GM12864 (cell line): ENCODE data around the gene NBL1.
A peak's percentile ranks its signal among the peaks of the same experiment; 100 is the strongest.

Source experiments
- DNase-seq: peaks from one replicate; pipeline ENCODE4 v3.0.0-alpha.2; 2011; ENCODE audit warnings: low read depth
- H3K4me3 ChIP-seq: 2 replicates; pipeline ENCODE4 v1.5.1; 2011; ENCODE audit warnings: mild to moderate bottlenecking, low read depth, low read length, control low read depth
- TF ChIP-seq, protein P1 (sequence below): IDR thresholded peaks from 2 replicates; pipeline ENCODE4 v1.5.1; 2011; ENCODE audit warnings: low read depth, mild to moderate bottlenecking, moderate library complexity, low read length, control low read depth, inconsistent platforms; ENCODE audit errors: missing control alignments

The NBL1 gene

GRCh38 chr1:19643602-19644394 lies at the start of gene NBL1:
NBL1 (plus strand) TSS chr1:19644311; CDS start chr1:19655031, 10,720 bp downstream.
- peak within 1 kb of the TSS; percentile 55 for H3K4me3 ChIP-seq
- no peak for DNase-seq
- TF ChIP-seq, protein P1, sequence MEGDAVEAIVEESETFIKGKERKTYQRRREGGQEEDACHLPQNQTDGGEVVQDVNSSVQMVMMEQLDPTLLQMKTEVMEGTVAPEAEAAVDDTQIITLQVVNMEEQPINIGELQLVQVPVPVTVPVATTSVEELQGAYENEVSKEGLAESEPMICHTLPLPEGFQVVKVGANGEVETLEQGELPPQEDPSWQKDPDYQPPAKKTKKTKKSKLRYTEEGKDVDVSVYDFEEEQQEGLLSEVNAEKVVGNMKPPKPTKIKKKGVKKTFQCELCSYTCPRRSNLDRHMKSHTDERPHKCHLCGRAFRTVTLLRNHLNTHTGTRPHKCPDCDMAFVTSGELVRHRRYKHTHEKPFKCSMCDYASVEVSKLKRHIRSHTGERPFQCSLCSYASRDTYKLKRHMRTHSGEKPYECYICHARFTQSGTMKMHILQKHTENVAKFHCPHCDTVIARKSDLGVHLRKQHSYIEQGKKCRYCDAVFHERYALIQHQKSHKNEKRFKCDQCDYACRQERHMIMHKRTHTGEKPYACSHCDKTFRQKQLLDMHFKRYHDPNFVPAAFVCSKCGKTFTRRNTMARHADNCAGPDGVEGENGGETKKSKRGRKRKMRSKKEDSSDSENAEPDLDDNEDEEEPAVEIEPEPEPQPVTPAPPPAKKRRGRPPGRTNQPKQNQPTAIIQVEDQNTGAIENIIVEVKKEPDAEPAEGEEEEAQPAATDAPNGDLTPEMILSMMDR = no peak

DNA sequence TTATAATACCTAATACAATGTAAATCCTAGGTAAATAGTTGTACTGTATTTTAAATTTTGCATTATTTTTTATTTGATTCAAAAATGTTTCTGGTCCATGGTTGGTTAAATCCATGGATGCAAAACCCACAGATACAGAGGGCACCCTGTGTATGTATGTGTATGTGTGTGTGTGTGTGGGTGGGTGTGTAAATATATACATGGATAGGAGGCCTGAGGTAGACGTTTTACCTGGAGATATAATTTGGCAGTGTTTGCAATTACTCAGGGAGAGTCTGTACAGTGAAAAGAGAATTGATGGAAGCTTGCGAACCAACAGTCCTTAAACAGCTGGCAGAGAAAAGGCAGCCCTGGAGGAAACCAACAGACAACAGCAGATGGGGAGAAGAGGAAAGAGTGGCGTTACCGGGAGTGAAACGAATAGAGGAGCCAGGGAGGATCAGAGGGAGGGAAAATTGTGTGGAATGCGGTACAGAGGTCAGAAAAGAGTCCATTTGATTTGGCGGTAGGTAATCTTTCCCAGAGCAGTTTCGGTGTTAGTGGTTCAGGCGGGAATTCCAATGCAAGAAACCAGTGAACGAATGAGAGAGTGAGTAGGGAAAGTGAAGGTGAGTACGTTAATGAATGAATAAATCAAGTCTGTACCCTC lies 47.9 kb upstream of the NBL1 start:
- no peak for DNase-seq
- TF ChIP-seq, protein P1 = no peak
- peak overlapping the region; percentile 88 for H3K4me3 ChIP-seq

GRCh38 chr1:19596714-19597495 lies 47.2 kb upstream of the NBL1 start:
- H3K4me3 ChIP-seq = peak overlapping the region; percentile 88
- DNase-seq = peak; percentile 98
- TF ChIP-seq, protein P1 = no peak

GRCh38 chr1:19597496-19598309 lies 46.4 kb upstream of the NBL1 start:
- H3K4me3 ChIP-seq = peak overlapping the region; percentile 88
- DNase-seq = no peak
- TF ChIP-seq, protein P1 = no peak

- H3K4me3 ChIP-seq = no peak overlapping the region
- no peak for DNase-seq
- TF ChIP-seq, protein P1 = no peak
Observed at GRCh38 chr1:19599810-19600209, 44.3 kb upstream of the NBL1 start.

- no peak overlapping the region for H3K4me3 ChIP-seq
- no peak for DNase-seq
- TF ChIP-seq, protein P1 = no peak
Observed at GRCh38 chr1:19602486-19602885, 41.6 kb upstream of the NBL1 start.
